ENCODE data around the gene NFATC4. TPM values are rescaled to one million over a fixed set of nuclear protein-coding genes. Genes with fewer than 3 reads are reported as not detected.

The NFATC4 gene
- polyA plus RNA-seq, 1 experiment, result 151 TPM

GRCh38 chr14:24409956-24410355 lies 42.0 kb downstream of the NFATC4 start:
- Histone ChIP-seq H3K36me3 (ENCODE audit: control insufficient read depth, insufficient read depth, low read length) (peaks cover 2% of the 10 kb centered on the region; the same call in 1 of the 2 replicates), H3K27me3 (ENCODE audit: control insufficient read depth, insufficient read depth, low read length) (no peaks in the 10 kb centered on the region), H3K4me3 (ENCODE audit: low read depth, low read length) (no peak overlapping the region)
- ChIA-PET CTCF (interaction anchor here (1.0 to 9.7 kb wide), 5 partner anchors 22 to 79 kb away, joined by 3 to 107 read pairs (median 6); partner anchors contain the start of gene ADCY4), POLR2A (no interaction called here)
- no peak for DNase-seq (ENCODE audit: low read depth)
- TF ChIP-seq CTCF (IDR thresholded peaks at IDR 0.05; ENCODE audit: insufficient read depth, low read depth, low read length), result no peak

GRCh38 chr14:24411443-24412389 lies 43.7 kb downstream of the NFATC4 start:
- peak; percentile 80 for TF ChIP-seq CTCF (IDR thresholded peaks at IDR 0.05; ENCODE audit: insufficient read depth, low read depth, low read length)
- H3K27me3 ChIP-seq (ENCODE audit: control insufficient read depth, insufficient read depth, low read length), result no peaks in the 10 kb centered on the region
- peaks cover 3% of the 10 kb centered on the region for H3K36me3 ChIP-seq (ENCODE audit: control insufficient read depth, insufficient read depth, low read length)
- CTCF ChIA-PET, result interaction anchor here (0.7 to 9.7 kb wide), 16 partner anchors 10 to 93 kb away, joined by 3 to 107 read pairs (median 4); partner anchors contain the start of genes ADCY4 and RIPK3
- POLR2A ChIA-PET, result no interaction called here
- H3K4me3 ChIP-seq (ENCODE audit: low read depth, low read length), result no peak overlapping the region
- no peak for DNase-seq (ENCODE audit: low read depth)

GRCh38 chr14:24414077-24414476 lies 46.1 kb downstream of the NFATC4 start:
- DNase-seq (ENCODE audit: low read depth), result no peak
- H3K36me3 ChIP-seq (ENCODE audit: control insufficient read depth, insufficient read depth, low read length), result peaks cover 3% of the 10 kb centered on the region; the same call in 1 of the 2 replicates
- H3K4me3 ChIP-seq (ENCODE audit: low read depth, low read length), result no peak overlapping the region
- no peak for TF ChIP-seq CTCF (IDR thresholded peaks at IDR 0.05; ENCODE audit: insufficient read depth, low read depth, low read length)
- peaks cover 2% of the 10 kb centered on the region; the same call in 1 of the 2 replicates for H3K27me3 ChIP-seq (ENCODE audit: control insufficient read depth, insufficient read depth, low read length)
- ChIA-PET CTCF (interaction anchor here (0.7 to 9.7 kb wide), 6 partner anchors 9 to 253 kb away, joined by 3 to 107 read pairs (median 4); partner anchors contain the start of gene ADCY4), POLR2A (no interaction called here)

GRCh38 chr14:24414732-24415420 lies 46.9 kb downstream of the NFATC4 start:
- ChIA-PET POLR2A (no interaction called here), CTCF (interaction anchor here (1.6 to 9.7 kb wide), 3 partner anchors 11 to 84 kb away, joined by 8 to 107 read pairs (median 9); partner anchors contain the start of gene ADCY4)
- Histone ChIP-seq H3K27me3 (ENCODE audit: control insufficient read depth, insufficient read depth, low read length) (peaks cover 2% of the 10 kb centered on the region; the same call in 1 of the 2 replicates), H3K36me3 (ENCODE audit: control insufficient read depth, insufficient read depth, low read length) (peaks cover 3% of the 10 kb centered on the region; the same call in 1 of the 2 replicates), H3K4me3 (ENCODE audit: low read depth, low read length) (no peak overlapping the region)
- TF ChIP-seq CTCF (IDR thresholded peaks at IDR 0.05; ENCODE audit: insufficient read depth, low read depth, low read length), result no peak
- DNase-seq (ENCODE audit: low read depth), result no peak

Data from BJ (cell line).